Mammary epithelial cell (primary cell): ENCODE data around the gene CEP41.

Source experiments
- EZH2 ChIP-seq: IDR thresholded peaks from 2 replicates; pipeline ENCODE4 v1.6.1; 2012; ENCODE audit warnings: low read length, inconsistent platforms, borderline replicate concordance
- TF ChIP-seq, protein P1 (sequence below), 2 donors: IDR thresholded peaks in 1 of 2; conservative IDR thresholded peaks in 1 of 2; 2 replicates each; pipeline ENCODE4 v1.5.1; 2011 to 2012; ENCODE audit warnings: inconsistent platforms in 2 of 2, low read length in 2 of 2, mild to moderate bottlenecking in 2 of 2, control low read depth in 1 of 2, low read depth in 1 of 2; ENCODE audit not compliant: insufficient read depth in 1 of 2; ENCODE audit errors: extremely low read depth in 1 of 2

DNA sequence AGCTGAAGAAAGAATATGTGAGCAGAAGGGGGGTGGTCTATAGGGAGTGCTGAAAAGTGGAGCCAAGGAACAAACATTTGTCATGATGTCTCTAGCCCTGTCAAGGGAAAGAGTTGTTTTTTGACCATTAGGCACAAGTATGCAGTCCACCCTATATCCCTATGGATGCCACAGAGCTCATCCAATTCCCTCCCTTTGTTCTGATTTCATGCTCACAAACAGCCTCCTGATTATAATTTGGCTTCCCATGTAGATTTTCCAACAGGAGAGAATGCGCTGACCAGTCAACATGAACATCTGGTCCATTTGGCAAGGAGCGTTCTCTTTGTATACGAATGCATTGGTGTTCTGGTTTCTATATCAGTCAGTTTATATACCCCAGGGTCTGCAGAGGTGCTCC, 12.1 kb upstream of the CEP41 start:
- TF ChIP-seq, protein P1, sequence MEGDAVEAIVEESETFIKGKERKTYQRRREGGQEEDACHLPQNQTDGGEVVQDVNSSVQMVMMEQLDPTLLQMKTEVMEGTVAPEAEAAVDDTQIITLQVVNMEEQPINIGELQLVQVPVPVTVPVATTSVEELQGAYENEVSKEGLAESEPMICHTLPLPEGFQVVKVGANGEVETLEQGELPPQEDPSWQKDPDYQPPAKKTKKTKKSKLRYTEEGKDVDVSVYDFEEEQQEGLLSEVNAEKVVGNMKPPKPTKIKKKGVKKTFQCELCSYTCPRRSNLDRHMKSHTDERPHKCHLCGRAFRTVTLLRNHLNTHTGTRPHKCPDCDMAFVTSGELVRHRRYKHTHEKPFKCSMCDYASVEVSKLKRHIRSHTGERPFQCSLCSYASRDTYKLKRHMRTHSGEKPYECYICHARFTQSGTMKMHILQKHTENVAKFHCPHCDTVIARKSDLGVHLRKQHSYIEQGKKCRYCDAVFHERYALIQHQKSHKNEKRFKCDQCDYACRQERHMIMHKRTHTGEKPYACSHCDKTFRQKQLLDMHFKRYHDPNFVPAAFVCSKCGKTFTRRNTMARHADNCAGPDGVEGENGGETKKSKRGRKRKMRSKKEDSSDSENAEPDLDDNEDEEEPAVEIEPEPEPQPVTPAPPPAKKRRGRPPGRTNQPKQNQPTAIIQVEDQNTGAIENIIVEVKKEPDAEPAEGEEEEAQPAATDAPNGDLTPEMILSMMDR (conservative IDR thresholded peaks at IDR 0.05 in 1 of 2, IDR thresholded peaks at IDR 0.05 in 1 of 2; ENCODE audit: extremely low read depth in 1 of 2, insufficient read depth in 1 of 2, low read depth in 1 of 2, low read length in 2 of 2) = no peak
- TF ChIP-seq EZH2 = no peak
